ENCODE measurements around the gene VEGFA.

GRCh38 chr6:43800746-43801494, 30.9 kb downstream of the VEGFA start:
- TF ChIP-seq EZH2 (IDR thresholded peaks at IDR 0.05; ENCODE audit: insufficient read depth, poor library complexity, severe bottlenecking) (no peak), EZH2phosphoT487 (IDR thresholded peaks at IDR 0.05; ENCODE audit: insufficient read depth, low read depth) (no peak)

All from GM23248 (cell line).